ENCODE data around the gene CTU2.

Gene CTU2

DNA sequence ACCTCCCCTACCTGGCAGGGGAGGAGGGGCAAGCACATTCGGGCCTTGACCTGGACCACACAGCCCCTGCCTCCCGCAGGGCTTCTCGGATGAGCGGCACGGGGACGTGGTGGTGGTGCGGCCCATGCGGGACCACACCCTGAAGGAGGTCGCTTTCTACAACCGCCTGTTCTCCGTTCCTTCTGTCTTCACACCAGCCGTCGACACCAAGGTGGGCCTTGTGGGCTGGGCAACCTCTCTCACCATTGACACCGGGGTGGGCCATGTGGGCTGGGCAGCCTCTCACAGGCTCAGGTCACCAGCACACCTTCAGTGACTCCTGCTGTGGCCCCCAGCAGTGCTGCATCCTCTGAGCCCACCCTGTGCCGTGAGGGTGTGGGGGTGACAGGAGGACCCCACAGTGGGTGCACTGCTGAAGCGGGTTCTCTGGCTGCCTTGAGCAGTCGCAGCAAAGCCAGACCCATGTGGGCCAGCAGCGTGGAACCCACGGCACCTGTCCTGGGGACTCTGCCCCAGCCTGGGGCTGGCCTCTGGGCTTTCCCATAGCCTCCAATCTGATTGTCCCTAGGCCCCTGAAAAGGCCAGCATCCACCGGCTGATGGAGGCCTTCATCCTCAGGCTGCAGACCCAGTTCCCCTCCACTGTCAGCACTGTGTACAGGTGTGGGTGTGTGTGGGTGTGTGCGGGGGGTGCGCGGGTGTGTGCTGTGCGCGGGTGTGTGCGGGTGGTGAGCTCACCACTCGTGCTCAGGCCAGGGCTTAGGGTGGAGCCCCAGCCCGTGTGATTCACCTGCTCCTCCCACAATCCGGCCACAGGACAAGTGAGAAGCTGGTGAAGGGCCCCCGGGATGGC is 7.5 kb downstream of the CTU2 start:
- DNase-seq (ENCODE audit: low spot score): no peak

DNA sequence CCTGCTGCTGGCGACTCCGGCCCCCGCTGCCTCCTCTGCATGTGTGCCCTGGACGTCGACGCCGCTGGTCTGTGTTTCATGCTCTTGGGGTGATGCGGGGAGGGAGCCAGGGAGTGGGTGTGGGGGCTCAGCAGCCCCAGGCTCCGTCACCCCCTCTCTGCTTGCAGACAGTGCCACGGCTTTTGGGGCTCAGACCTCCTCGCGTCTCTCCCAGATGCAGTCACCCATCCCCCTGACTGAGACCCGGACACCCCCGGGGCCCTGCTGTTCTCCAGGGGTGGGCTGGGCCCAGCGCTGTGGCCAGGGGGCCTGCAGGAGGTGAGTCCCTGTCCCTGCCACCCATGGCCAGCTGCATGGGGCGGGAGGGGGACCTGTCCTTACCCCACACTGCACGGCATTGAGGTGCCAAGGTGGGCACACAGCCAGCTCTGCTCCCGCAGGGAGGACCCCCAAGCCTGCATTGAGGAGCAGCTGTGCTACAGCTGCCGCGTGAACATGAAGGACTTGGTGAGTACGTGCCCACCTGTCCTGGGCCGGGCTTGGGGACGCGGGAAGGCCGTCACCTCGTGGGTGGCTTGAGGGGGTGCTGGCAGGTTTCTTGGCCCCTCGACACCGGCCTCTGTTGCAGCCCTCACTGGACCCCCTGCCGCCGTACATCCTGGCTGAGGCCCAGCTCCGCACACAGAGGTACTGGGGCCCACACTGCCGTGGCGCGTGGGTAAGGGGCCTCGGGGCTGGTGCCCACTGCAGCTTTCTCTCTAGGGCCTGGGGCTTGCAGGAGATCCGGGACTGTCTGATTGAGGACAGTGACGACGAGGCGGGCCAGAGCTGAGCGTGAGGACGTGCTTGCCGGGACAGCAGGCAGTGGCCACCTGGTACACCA is 8.4 kb downstream of the CTU2 start:
- DNase-seq (ENCODE audit: low spot score): no peak

DNA sequence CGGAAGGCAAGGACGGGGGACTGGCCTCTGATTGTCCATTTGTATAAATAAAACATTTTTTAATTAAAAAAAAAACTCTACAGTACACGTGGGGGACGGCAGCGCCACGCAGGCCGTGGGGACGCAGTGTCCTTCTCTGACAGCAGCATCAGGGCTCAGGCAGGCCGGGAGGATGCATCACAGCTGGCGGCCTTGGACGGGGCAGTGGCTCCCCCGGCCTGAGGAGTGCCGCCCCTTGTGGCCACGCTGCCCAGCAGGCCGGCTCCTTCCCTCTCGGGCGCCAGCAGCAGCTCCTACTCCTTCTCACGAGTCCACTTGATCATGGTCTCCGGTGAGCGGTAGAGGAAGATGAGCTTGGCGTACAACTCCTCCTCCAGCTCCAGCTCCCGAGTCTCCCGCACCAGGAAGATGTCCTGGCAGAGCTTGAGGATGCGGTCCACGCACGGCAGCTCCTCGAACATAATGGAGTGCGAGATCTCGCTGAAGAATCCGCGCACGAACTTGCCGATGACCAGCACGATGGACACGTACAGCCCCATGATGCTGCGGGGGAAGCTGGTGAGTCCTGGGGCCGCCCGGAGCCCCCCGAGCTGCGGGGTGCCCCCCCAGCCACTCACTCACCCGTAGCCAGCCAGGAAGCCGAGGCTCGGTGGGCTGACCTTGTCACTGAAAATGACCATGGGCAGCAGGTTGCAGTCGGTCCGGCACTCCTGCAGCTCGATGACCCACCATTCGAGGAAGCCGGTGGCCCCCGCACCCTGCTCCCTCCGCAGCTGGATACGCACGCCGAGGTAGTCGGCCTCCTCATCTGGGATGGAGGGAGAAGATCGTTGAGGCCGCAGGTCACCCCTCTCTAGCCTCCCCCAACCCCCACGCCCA is 9.2 kb downstream of the CTU2 start:
- DNase-seq (ENCODE audit: low spot score): no peak

DNA sequence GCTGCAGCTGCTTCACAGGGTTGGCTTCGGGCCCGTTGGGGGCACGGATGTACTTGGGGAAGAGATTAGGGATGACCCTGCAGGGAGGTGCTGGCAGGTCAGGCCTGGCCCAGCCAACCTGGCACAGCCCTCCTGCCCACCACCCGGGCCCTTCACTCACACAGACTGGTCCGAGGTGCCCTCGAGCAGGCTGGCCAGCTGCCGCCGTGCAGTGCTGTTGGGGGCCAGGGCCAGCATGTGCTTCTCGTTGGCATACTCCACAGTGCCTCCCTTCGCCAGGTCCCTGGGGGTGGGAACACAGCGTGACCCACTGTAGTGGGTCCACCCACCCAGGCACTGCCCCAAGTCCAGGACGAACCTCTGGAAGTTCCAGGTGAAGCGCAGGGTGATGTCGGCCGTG is 9.9 kb downstream of the CTU2 start:
- no peak for DNase-seq (ENCODE audit: low spot score)

DNA sequence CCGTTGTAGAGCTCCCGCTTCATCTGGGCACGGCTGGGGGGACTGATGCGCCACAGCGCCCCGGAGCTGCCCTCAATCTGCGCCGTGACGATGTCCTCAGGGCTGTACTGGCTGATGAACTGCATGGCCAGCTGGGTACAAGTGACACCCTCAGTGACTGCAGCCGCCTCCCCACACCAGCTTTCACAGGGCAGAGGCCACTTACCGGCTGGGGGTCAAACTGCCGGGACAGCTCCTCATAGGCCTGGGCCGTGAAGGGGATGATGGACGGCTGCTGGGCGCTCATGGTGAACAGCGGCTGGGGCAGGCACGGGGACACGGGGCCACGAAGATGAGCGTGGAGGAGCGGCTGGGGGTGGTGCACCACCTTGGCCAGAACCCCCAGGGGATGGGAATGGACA is 10.3 kb downstream of the CTU2 start:
- no peak for DNase-seq (ENCODE audit: low spot score)

DNA sequence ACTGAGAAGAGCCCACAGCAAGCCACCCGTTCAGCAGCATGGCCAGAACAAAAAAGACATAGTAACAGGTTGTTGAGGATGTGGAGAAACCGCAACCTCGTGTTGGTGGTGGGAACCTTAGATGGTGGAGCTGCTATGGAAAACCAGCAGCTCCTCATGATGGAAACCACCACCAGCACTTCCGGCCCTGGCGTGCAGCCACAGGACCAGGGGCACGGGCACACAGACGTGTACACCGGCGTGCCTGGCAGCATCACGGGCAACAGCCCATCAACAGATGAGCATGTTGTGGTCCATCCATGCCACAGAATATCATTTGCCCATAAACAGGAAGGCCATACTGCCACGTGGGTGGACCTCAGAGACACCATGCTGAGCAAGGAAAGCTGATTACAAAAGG is 11.9 kb downstream of the CTU2 start:
- no peak for DNase-seq (ENCODE audit: low spot score)

DNA sequence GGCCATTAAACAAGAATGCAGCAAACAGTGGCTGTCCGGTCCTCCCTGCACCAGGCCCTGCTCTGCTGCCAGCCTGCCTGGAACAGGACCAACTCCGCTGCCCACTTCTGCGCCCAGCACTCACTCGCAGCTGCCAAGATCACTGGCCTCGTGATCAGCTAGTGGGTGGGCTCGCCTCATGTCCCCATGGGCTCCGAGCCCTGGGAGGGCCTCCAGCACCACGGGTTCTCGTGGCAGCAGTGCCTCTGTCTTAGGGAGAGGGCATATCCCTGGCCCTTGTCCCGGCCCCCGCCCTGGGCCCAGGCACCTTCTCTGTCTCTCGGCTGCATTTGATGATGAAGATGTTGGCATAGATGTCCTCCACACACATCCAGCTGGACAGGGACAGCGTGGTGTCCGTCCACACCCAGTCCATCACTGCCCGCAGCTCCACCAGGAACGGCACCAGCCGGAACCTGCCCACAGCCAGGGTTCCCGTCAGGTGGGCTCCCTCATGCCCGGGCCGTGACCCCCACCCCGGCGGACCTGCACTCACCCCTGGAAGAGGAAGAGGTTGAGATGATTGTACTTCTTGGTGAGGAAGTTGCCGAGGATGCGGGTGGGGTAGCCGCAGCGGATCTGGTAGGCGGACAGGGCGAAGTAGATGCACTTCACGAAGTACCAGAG is 13.1 kb downstream of the CTU2 start:
- DNase-seq (ENCODE audit: low spot score): no peak

DNA sequence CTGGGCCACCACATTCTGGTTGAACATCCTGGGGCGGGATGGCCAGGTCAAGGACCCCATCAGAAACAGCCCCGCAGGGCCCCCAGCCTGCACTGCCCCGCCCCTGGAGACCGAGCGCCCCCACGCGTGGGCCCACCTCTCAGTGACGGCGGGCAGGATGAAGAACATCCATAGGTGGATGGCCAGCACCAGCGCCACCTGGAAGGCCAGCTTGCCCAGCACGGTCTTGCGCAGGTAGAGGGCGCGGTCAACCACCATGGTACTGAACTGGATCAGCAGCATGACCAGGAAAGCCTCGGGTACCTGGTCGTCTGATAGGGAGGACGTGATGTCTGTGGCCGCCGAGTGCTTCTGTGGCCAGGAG is 13.6 kb downstream of the CTU2 start:
- no peak for DNase-seq (ENCODE audit: low spot score)

DNA sequence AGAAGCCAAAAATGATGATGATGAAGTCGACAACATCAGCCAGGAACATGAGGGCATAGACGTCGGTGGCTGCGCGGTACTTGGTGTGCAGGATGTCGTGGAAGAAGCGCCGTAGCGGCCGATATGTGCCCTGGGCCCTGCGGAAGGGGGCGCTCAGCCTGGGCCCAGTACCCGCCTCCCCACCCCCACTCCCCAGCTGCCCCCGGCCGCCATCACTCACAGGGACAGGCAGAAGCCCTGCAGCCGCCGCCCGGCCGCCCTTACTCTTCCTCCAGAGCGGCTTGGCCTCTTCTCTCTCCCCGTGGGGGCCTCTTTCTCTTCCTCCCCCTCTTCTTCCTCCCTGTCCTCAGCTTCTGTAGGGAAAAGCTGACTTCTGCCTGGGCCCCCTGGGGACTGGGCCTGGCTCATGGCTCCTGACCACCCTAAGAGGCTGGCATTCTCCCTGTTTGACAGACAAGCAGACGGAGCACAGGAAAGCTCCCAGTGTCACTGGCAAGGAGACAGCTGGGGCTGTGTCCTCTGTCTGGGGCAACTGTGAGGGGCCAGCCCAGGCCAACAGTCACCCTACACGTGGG is 14.2 kb downstream of the CTU2 start:
- DNase-seq (ENCODE audit: low spot score): no peak

DNA sequence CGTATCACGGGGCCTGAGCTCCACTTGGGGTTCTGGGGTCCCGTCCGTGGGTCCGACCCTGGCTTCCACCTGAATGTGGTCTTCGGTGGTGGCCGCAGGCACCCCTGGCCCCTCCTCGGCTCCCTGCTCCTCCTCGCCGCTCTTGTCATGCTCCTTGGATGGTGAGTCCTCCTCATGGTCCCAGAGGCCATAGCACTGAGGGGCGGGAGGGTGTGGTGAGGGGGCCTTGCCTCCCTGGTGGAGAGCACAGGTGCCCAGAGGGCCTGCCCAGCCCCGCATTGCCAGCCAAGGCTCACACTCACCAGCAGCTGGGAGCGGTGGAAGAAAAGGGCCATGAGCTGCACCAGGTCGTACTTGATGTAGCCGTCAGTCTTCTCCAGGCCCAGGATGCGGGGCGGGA is 14.9 kb downstream of the CTU2 start:
- no peak for DNase-seq (ENCODE audit: low spot score)

DNA sequence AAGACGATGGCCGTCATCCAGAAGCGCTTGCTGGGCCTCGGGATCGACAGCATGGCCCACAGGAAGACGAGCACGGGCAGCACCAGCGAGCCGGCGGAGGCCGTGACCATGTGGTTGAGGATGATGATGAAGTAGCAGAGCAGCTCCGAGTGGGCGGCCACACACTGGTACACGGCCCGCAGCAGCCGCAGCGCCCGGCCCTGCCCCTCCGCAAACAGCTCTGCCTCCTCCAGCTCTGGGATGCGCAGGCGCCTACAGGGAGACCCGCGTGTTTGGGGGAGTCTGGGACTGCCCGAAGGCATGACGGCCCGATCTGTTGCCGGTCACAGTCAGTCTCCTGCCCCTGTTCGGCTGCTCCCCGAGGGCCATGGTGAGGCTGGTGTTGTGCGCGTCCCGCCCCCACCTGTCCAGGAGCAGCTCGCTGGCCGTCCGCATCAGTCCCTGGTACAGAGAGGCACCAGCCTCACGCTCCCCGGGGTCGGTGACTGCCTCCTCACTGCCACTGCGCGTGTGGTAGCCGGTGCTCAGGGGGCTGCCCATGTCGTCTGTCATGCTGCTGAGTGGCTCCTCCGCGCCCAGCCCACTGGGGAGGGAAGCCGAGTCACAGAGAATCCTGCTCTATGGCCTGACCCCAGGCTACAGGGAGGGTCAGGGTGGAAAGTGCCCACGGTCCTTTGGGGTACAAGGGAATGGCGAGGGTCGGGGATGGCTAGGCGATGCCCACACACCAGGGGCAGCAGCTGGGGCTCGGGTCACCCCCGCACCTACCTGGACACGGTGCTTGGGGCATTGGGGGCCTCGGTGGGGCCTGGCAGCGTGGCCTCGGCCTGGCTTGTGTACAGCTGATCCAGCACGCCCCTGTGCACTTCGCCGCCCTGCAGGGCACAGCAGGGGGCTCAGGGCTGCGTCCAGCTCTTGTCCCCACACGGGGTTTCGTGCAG is 15.8 kb downstream of the CTU2 start:
- no peak for DNase-seq (ENCODE audit: low spot score)

DNA sequence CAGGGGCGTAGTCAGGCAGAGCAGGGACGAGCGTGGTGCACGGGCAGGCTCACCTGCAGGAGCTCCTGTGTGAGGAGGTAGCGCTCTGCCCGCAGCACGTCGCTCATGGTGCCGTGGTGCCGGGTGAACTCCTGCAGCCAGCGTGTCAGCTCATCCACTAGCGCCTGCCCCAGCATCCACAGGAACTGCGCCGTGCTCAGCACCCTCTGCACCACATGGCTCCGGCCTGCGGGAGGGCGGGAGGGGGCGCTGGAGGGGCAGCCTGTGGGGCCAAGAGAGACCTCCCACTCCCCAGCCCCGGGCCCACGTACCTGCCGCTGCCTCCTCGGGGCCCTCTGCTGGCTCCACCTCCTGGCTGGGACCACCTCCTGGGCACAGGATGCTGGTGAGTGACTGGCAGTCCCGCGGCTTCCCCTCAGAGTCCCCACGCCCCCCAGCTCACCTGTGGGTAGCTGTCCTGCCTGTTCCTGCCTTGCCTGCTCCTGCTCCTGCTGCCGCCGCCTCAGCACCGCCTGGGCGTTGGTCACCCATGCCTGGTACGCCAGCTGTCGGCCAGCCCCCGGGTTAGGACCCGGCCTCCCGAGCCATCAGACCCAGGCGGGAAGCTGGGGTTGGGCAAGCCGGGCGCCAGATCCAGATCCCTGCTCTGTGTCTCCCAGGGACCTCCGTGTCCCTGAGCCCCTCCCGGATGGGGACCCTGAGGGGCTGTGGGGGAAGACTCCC is 16.6 kb downstream of the CTU2 start:
- no peak for DNase-seq (ENCODE audit: low spot score)

DNA sequence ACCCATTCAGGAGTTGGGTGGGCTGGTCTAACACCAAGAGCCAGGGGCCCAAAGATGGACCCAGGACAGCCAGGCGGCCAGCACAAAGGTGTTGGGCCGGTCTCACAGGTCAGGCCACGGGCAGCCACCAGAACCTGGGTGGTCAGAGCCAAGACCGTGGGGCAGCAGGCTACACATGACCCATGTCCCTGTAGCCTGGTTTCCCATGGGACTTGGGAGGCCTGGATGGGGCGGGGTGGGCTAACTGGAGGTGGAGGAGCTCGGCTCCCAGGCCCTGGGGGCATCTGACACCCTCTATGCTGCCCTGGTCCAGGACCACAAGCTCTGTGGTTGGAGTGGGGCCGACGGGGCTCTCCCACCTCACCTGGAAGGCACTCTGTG is 17.2 kb downstream of the CTU2 start:
- no peak for DNase-seq (ENCODE audit: low spot score)

DNA sequence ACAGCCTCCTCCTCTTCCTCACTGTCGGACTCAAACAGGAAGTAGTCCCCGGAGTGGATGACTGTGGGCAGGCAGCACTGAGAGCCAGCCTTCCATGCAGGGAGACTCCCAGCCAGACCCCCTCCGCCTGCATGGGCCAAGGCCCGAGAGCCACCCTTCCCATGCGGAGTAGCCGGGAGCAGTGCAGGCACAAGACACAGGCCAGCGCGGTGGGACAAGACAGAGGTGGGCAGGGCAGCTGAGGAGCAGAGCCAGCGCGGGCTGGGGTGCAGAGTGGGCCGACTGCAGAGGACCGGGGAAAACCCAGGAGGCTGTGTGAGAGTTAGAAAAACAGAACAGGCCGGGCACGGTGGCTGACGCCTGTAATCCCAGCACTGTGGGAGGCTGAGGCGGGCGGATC is 17.6 kb downstream of the CTU2 start:
- DNase-seq (ENCODE audit: low spot score): no peak

DNA sequence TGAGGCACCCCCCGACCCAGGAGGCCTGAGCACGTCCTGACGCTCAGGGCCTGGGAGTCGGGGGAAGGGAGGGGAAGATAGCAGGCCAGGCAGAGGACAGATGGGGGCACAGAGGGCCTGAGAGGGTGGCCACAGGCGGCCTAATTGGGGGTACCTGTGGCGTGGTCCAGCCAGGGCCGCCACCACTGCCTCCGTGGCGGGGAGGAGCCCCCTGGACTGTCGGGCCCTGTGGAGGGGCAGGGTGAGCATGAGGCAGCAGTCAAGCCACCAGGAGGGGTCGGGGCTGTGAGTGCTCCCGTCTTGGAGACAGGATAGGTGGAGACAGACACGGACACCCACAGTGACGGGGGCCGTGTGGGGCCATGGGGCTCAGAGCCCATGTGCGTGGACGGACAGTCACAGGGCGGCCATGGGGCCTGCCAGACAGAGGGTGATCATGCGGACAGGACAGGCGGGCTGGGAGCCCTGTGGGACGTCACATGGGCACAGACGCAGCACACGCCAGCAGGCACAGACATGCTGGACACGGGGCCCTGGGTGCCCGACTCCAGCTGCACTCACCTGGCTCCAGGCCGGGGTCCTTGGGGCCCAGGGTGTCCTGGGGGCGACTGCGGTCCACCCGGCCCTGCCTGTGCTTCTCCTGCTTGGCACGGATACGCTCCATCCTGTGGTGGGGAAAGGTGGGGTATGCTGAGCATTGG is 18.7 kb downstream of the CTU2 start:
- DNase-seq (ENCODE audit: low spot score): no peak

DNA sequence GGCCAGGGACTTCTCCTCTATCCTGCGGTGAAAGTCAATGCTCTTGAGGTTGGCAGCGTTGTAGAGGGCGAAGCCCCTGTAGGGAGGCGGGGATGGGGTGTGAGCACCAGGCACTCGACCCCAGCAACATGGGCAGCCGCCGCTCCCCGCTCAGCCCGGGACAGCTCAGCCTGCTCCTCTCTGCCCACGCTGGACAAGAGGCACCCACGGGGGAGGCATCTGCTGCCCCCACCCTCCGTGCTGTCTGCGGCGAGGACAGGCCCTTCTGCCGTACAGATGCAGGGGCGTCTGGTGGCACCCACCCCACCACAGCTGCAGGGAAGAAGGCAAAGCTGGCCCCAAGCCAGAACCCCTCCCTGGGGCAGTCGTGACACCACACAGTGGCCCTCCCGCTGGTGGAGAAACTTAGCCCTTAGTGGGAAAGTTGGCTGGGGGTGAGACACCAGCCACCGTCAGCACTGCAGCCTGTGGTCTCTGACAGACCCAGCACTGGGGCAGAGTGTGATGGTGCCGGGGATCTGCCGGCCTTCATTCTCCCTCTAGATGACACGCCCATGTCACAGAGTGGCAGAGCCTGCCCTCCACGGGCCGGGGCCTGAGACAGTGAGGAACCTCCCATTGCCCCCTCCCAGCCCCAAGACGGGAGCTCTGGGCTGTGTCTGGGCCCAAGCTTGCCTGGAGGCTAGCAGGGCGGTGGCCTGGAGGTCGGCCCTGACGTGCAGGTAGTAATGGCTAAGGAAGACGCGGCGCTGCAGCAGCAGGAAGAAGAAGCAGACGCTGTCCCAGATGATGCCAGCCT is 19.5 kb downstream of the CTU2 start:
- no peak for DNase-seq (ENCODE audit: low spot score)

DNA sequence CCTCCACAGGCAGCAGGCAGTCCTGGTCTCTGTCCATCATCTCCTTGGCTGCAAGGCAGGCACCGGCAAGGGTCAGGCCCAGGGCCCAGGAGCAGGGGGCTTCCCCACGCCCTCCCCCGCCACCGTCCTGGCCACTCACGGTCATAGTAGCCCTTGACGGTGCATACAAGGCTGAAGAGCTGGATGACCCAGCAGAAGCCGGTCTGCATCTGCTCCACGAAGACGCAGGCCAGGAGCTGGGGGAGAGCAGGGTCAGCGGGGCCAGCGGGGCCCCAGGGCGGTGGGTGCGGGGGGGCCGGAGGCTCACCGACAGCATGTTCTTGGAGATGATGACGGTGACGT is 20.1 kb downstream of the CTU2 start:
- no peak for DNase-seq (ENCODE audit: low spot score)

DNA sequence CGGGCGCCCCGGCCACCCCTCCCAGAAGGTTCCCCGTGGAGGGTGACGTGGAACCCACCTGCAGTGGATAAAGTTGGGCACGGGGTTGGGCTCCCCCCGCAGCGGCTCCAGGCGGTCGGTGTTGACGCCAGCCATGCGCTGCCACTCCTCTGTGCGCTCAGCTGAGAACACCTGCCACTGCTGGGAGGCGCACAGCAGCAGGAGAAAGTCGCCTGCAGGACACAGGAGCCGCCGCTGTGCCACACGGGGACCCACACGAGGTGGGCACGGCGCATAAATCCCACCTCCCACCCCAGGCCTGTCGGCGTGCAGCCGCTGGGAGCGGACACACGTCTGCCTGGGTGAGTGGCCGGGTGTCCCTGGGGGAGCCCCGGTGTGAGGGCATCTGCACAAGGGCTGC is 20.7 kb downstream of the CTU2 start:
- no peak for DNase-seq (ENCODE audit: low spot score)

Measured in SK-N-DZ (cell line).